K562 treated with DMSO at 1 percent for 24 hours (cell line): ENCODE data around the gene CD300H. TPM values are rescaled to one million over a fixed set of nuclear protein-coding genes. Genes with fewer than 3 reads are reported as not detected.

Source experiments
- total RNA-seq: library from RNA; unstranded; fragments of 300-600 nt; gene quantifications from 2 replicates; pipeline ENCODE4 v1.2.3, GENCODE V29; 2022; ENCODE audit warnings: low read depth; ENCODE audit not compliant: insufficient read depth

The CD300H gene
- not detected in 2 replicates for total RNA-seq

GRCh38 chr17:74567397-74567796 lies at the start of gene CD300H:
Gene CD300H, minus strand, starts transcription at chr17:74567509.

GRCh38 chr17:74592087-74592990 lies 25.0 kb upstream of the CD300H start, which contains the start of gene CD300LD:
Gene CD300LD, minus strand, starts transcription at chr17:74592283. Its CDS starts 81 bp downstream, at chr17:74592202.

GRCh38 chr17:74545843-74546230 lies 21.5 kb downstream of the CD300H start, which contains the start of gene CD300C:
Gene CD300C, minus strand, starts transcription at chr17:74546115. Its CDS starts 333 bp downstream, at chr17:74545782.

DNA sequence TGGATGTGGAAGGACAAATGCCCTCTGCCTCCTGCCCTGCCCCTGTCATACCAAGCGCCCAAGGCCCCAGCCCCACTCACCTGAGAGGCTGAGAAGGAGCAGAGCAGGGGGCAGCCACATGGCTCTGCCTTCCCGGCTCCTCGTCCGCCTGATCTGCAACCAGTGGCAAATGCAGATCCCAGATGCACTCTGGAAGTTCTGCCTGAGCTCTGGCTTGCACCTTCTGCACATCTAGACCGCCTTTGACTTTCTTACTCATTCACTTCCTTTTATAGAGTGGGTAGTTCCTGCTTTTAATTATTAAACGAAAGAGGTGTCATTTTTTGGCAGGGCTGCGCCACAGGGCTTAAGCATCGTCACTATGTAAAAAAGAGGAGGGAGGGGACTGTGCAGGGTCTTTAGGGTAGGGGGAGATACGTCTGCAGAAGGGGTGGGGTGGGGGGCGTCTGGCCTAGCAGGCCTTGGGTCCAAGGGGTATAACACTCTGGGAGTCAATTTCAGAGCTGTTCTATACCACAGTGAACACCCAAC lies 36.0 kb downstream of the CD300H start, which contains the start of gene CD300LB:
Gene CD300LB (minus strand): TSS at position 245 of the 531 bp plus-strand sequence. CDS start 125 bp downstream, at position 120.

Other genes with a start within 250 kb of the CD300H start
- gene KIF19, start 241.3 kb downstream of the CD300H start, total RNA-seq = 0.10 TPM in 1 of 2 replicates, not detected in the other
- gene BTBD17, start 205.6 kb downstream of the CD300H start, total RNA-seq = 0.20 TPM in 1 of 2 replicates, not detected in the other
- gene GPR142, start 200.0 kb downstream of the CD300H start, total RNA-seq = not detected in 2 replicates
- 10.6 and 11.4 TPM in 2 replicates for gene GPRC5C, start 135.4 kb downstream of the CD300H start, total RNA-seq
- 1.5 and 3.2 TPM in 2 replicates for gene CD300A, start 100.9 kb downstream of the CD300H start, total RNA-seq
- not detected in 2 replicates for gene CD300LB, start 36.0 kb downstream of the CD300H start, total RNA-seq
- gene CD300C, start 21.4 kb downstream of the CD300H start, total RNA-seq = not detected in 2 replicates
- gene CD300LD, start 24.8 kb upstream of the CD300H start, total RNA-seq = not detected in 2 replicates
- gene CD300E, start 56.2 kb upstream of the CD300H start, total RNA-seq = not detected in 2 replicates
- not detected in 2 replicates for gene CD300LF, start 145.4 kb upstream of the CD300H start, total RNA-seq
- gene RAB37, start 169.7 kb upstream of the CD300H start, total RNA-seq = not detected in 2 replicates
- 78.6 and 82.7 TPM in 2 replicates for gene NHERF1, start 181.1 kb upstream of the CD300H start, total RNA-seq
- 27.3 and 36.5 TPM in 2 replicates for gene NAT9, start 208.8 kb upstream of the CD300H start, total RNA-seq